Type B pancreatic cell (in vitro differentiated cells): ENCODE data around the gene SLC41A2. TPM values are rescaled to one million over a fixed set of nuclear protein-coding genes. Genes with fewer than 3 reads are reported as not detected.

ENCODE experiments used
- DNase-seq: peaks from one replicate; pipeline ENCODE4 v3.0.0; 2021; ENCODE audit warnings: mixed read lengths; ENCODE audit not compliant: unreplicated experiment; ENCODE audit errors: extremely low spot score
- H3K27ac Mint-ChIP-seq: 2 replicates; pipeline ENCODE4 v1.8.0; 2021; ENCODE audit warnings: mild to moderate bottlenecking, mixed read lengths
- H3K27me3 Mint-ChIP-seq: 2 replicates; pipeline ENCODE4 v1.8.0; 2021; ENCODE audit warnings: mixed read lengths
- H3K36me3 Mint-ChIP-seq: 2 replicates; pipeline ENCODE4 v1.8.0; 2021; ENCODE audit warnings: mixed read lengths
- H3K4me1 Mint-ChIP-seq: one replicate; pipeline ENCODE4 v1.8.0; 2021; ENCODE audit warnings: mixed read lengths; ENCODE audit not compliant: unreplicated experiment
- H3K4me3 Mint-ChIP-seq: 2 replicates; pipeline ENCODE4 v1.8.0; 2021; ENCODE audit warnings: mild to moderate bottlenecking, mixed read lengths
- H3K9me3 Mint-ChIP-seq: 2 replicates; pipeline ENCODE4 v1.8.0; 2021; ENCODE audit warnings: mixed read lengths
- total RNA-seq: library from RNA; stranded (reverse); gene quantifications from 2 replicates; pipeline ENCODE4 v1.2.1, GENCODE V29; 2021; ENCODE audit warnings: low replicate concordance
- TF ChIP-seq, protein P1 (sequence below): fragments of 200-600 bp; sonication (generic); conservative IDR thresholded peaks from 2 replicates; pipeline ENCODE4 v1.5.0; 2021; ENCODE audit warnings: antibody characterized with exemption, mild to moderate bottlenecking

SLC41A2 gene
- total RNA-seq, 1 donor from 2014 or later, result 11.5 TPM

DNA sequence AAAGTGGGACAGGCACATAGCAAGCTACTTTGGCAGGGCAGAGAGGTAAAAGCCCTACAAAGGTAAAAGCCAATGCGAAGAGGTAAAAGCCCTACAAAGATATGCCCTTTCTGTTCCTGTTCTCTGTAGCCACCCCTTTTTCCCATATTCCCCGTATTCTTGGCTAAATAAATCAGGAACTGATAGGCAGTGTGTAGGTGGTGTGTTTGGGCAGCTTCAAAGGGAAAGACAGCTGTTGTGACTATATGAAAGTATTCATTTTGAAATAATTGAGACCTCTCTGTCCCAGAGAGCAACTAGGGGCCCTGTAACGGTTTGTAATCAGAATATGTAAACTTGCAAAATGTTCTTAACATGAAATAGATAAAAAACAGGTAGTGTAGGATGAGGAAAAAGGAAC is 11.3 kb upstream of the SLC41A2 start:
- TF ChIP-seq, protein P1, sequence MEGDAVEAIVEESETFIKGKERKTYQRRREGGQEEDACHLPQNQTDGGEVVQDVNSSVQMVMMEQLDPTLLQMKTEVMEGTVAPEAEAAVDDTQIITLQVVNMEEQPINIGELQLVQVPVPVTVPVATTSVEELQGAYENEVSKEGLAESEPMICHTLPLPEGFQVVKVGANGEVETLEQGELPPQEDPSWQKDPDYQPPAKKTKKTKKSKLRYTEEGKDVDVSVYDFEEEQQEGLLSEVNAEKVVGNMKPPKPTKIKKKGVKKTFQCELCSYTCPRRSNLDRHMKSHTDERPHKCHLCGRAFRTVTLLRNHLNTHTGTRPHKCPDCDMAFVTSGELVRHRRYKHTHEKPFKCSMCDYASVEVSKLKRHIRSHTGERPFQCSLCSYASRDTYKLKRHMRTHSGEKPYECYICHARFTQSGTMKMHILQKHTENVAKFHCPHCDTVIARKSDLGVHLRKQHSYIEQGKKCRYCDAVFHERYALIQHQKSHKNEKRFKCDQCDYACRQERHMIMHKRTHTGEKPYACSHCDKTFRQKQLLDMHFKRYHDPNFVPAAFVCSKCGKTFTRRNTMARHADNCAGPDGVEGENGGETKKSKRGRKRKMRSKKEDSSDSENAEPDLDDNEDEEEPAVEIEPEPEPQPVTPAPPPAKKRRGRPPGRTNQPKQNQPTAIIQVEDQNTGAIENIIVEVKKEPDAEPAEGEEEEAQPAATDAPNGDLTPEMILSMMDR, result no peak
- Mint-ChIP-seq H3K4me3 (no peak overlapping the region), H3K27me3 (peaks cover 2% of the 10 kb centered on the region)

DNA sequence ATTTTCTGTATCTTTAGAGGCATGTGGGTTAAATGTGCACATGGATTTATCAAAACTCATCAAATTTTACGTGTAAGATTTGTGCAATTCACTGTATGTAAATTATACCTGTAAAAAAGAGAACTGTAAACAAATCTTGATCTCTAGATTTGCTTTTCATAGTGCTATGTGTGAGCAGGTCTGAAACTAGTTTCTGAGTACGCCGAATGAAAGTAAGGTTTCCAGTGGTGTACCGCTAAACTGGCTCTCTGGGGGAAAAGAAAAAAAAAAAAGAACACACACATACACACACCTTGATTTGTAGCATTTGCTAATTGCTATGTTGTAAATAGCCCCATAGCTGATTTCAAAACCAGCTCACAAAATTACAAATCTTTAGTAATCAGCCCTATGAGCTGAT is 8.6 kb upstream of the SLC41A2 start:
- no peak for DNase-seq
- H3K4me1 Mint-ChIP-seq, result peaks cover 9% of the 10 kb centered on the region
- H3K27me3 Mint-ChIP-seq, result peaks cover 6% of the 10 kb centered on the region
- H3K36me3 Mint-ChIP-seq, result no peaks in the 10 kb centered on the region
- H3K4me3 Mint-ChIP-seq, result no peak overlapping the region
- TF ChIP-seq, protein P1, result no peak
- H3K27ac Mint-ChIP-seq, result no peak overlapping the region
- H3K9me3 Mint-ChIP-seq, result no peaks in the 10 kb centered on the region

More for the DNA sequence above, 11.3 kb upstream of the SLC41A2 start:
- Mint-ChIP-seq H3K27ac (no peak overlapping the region), H3K36me3 (no peaks in the 10 kb centered on the region), H3K9me3 (no peaks in the 10 kb centered on the region), H3K4me1 (no peaks in the 10 kb centered on the region)
- DNase-seq, result no peak

DNA sequence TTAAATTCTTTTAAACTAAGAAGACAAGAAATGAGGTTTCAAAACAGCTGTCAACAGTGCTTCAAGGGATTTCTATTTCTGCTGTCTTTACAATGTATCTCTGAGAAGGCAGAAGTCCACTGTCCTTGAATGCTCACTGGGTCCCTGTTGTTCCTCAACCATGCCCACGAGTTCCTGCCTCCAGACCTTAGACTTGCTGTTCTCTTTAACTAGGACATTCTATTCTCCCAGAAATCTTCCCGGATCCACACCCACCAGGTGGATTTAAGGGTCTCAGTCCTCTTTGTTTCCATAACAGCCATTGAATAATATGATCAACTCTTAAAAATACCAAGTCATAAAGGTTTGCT is 6.7 kb upstream of the SLC41A2 start:
- H3K27me3 Mint-ChIP-seq, result peaks cover 13% of the 10 kb centered on the region
- no peak overlapping the region for H3K27ac Mint-ChIP-seq
- H3K4me1 Mint-ChIP-seq, result peaks cover 13% of the 10 kb centered on the region
- no peaks in the 10 kb centered on the region for H3K9me3 Mint-ChIP-seq
- DNase-seq, result no peak
- H3K4me3 Mint-ChIP-seq, result no peak overlapping the region
- TF ChIP-seq, protein P1, result no peak
- no peaks in the 10 kb centered on the region for H3K36me3 Mint-ChIP-seq

DNA sequence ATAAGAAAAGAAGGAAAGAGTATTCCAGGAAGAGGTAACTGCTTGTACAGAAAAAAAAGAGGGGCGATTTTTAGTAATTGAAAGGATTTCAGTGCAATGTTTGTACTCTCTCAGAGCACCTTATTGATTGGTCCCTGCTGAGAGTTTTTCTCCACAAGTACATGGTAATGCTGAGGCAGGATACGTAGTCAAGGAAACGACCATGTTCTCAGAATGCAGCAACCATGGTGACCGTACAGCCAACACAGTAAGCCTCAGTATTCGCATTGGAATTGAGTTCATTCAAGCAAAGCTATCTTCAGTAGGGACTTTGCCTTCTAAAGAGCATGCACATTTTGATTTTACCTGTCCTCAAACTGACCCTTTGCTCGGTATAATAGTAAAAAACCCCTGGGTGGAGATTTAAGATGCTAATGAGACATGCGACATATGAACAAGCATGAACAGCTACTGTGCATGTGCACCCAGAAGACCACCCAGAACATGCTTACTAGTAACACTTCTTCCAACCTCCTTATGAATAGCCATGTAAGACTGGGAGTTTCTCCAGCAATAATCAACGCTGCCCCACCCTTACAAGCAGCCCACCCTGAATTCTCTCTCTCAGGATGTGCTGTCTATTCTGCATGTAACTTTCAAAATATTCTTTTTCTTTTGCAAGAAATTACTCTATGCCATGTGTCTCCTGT is 6.2 kb upstream of the SLC41A2 start:
- TF ChIP-seq, protein P1, result no peak
- Mint-ChIP-seq H3K36me3 (no peaks in the 10 kb centered on the region), H3K27ac (no peak overlapping the region), H3K27me3 (peaks cover 14% of the 10 kb centered on the region), H3K9me3 (no peaks in the 10 kb centered on the region), H3K4me3 (no peak overlapping the region), H3K4me1 (peaks cover 19% of the 10 kb centered on the region)
- DNase-seq, result no peak

DNA sequence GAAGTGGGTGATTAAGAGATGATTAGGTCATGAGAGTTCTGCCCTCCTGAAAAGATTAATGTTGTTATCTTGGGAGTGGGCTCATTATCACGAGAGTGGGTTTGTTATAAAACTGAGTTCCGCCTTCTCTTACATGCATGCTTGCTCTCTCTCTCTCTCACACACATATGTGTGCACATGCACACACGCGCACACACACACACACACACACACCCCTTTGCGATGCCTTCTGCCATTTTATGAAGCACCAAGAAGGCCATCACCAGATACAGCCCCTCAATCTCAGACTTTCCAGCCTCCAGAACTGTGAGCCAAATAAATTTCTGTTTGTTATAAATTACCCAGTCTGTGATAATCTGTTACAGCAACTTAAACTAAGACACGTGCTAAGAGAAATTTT is 5.7 kb upstream of the SLC41A2 start:
- peaks cover 24% of the 10 kb centered on the region for H3K4me1 Mint-ChIP-seq
- TF ChIP-seq, protein P1, result no peak
- DNase-seq, result no peak
- H3K27me3 Mint-ChIP-seq, result peaks cover 18% of the 10 kb centered on the region
- no peaks in the 10 kb centered on the region for H3K36me3 Mint-ChIP-seq
- H3K4me3 Mint-ChIP-seq, result no peak overlapping the region
- no peak overlapping the region for H3K27ac Mint-ChIP-seq
- no peaks in the 10 kb centered on the region for H3K9me3 Mint-ChIP-seq
